ENCODE results near the gene FBRSL1.
A peak's percentile ranks its signal among the peaks of the same experiment; 100 is the strongest.

FBRSL1 gene

DNA sequence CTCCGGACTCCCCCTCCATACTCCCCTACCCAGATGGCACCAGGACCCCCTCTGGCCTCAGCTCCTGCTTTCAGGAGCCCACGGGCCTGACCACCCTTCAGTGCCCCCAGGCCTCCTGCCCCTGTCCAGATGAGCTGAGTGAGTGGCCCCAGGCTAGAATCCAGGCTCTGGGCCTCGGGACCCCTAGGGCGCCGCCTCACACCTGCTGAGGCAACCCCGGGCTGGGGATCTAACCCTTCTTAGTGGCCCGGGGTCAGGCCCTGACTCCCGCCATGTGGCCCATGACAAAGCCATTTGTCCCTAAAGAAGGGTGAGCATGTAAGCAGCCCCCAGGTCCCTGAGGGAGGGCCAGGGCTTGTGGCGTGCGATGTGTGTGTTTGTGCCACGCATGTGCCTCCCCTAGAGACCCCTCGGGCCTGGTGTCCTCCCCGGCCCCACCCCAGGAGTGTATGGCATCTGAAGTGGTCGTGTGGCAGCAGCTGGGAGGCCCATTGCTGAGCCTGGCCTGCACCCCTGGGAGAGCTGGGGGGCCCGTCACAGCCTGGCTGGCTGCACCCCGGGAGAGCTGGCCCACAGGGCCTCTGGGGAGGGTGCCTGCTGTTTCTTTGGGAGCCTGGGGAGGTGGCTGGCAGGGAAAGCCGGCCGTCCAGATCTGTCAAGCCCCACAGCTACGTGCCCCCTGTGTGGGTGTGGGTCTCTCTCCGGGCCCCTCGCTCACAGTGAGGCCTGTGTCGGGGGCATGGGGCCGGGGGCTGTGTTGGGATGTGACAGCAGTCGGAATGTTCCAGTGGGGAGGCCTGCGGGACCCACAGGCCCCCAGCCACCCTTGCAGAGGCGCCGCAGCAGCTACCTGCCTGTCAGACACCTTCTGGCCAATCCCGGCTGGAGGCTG lies 7.8 kb downstream of the FBRSL1 start:
- no peak for DNase-seq (ENCODE audit: low read depth)

DNA sequence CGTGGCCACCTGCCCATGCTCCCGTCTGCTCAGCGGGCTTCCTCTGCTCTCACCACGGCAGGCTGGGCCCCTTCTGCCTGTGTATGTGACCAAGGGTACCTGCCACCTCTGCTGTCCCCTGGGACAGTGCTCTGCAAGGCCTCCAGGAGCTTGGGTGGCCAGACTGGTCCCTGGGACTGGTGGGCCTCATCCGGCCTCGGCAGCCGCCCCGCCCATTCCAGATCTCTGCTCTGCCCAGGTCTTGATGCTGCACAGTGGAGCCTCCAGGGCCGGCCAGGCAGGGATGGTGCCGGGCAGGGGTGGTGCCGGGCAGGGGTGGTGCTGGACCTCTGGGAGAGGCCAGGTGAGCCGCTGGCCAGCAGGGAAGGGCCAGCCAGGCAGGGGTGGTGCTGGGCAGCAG lies 9.0 kb downstream of the FBRSL1 start:
- no peak for DNase-seq (ENCODE audit: low read depth)

DNA sequence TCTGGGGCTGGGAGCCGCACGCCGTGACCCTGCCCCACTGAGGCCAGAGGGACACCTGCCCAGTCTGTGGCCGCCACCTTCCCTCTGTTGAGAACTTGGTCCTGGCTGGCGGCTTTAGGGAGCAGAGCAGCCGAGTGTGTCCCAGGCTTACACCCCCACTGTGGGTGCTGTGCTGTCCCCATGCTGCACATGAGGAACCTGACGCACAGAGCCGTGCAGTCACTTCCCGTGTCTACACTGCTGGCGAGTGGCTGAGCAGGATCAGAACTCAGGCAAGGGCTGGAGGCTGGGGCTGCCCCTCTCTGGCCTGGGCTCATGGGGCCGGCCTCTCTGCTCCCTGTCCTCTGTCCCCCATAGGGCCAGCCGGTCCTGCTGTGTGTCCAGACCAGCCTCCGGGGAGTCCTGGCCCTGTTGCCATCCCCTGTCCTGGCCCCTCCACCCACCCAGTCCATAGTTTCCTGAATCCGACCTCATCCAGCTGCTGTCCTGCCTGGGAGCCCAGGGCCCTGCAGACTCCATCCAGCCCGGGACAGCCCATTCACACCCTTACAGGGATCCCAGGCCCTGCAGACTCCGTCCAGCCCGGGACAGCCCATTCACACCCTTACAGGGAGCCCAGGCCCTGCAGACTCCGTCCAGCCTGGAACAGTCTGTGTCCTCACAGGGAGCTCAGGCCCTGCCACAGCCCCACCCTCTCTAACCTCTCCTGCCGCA lies 10.3 kb downstream of the FBRSL1 start:
- no peak for DNase-seq (ENCODE audit: low read depth)

DNA sequence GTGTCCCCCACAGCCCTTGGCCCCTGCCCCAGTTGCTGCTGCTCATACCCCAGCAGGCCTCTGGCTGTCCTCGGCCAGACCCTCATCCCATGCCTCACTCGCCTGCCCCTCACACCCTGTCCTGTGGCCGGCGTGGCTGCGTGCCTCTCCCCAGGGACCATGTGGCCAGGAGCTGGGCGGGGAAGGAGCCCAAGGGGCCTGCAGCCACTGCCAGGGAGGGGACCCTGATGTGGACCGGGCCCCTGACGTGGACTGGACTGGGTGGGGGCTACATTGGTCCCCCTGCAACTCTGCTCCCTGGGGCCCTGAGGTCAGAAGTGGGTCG lies 10.9 kb downstream of the FBRSL1 start:
- no peak for DNase-seq (ENCODE audit: low read depth)

DNA sequence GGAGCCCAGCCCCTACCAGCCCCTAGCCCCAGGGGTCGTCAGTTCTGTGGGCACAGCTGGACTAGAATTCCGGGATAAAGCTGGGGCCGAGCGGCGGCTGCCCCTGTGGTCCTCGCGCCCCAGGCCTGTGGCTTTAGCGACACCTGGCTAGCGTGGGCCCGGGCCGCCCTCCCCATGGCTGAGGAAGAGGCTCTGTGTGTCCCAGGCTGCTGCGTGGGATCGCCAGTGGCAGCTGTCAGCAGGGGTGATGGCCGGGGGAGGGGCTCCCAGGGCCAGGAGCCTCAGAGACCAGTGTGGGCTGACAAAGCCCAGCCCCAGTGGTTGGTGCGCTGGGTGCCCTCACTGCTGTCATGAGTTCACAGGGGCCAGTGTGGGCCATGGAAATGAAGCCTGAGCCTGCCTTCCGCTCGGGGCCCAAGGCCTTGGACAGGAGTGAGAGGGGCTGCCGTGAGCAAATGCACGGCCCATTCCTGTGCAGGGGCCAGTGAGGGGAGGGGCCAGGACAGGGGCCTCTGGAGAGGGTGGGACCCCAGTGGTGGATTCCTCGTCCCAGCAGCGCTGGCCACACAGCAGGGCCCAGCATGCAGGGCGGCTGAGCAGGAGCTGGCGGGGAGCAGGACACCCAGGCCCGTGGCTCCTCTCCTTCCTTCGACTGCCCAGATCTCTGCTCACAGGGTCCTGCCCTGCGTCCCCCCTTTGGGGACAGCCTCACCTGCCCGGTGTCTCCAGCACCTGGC lies 11.4 kb downstream of the FBRSL1 start:
- no peak for DNase-seq (ENCODE audit: low read depth)

DNA sequence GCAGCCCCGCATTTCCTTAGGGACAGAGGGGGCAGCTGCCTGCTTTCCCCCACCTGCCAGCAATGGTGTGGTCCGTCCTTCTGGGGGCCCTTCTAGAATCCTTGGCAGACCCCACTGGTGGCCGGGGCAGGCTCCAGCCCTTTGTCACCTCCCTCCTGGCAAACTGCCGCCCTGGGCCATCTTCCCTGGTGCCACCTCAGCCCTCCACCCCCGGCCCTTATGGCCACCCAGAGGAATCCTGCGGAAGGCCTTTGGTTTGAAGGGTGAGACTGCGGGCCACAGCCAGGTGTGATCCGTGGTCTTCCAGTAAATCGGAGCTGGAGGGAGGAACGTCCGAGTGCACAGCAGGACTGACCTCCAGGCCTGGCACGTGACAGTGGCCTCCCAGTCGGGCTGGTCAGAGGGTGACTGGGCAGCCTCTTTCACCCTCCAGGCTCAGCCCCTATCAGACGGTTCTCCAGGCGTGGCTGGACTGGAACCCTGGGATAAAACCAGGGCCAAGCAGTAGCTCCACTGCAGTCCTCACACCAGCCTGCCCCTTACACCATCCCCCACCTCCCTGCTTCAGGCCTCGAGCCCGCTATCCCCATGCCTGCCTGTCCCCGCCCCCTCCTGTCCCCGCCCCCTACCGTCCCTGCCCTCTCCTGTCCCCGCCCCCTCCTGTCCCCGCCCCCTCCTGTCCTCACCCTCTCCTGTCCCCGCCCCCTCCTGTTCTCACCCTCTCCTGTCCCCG lies 12.4 kb downstream of the FBRSL1 start:
- no peak for DNase-seq (ENCODE audit: low read depth)

DNA sequence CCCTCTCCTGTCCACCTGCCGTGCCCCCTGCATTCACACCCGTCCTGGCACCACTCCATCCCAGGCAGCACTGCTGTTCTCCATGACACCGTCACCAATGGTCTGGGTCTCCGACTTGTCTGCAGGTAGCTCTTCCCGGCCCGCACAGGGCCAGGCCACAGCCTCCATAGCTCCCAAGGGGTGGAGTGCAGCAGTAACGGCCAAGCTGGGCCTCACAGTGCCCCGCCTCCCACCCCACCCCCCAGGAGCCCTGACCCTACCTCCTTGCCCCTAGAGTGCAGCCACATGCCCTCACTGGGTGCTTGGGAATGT lies 12.9 kb downstream of the FBRSL1 start:
- DNase-seq (ENCODE audit: low read depth): no peak

DNA sequence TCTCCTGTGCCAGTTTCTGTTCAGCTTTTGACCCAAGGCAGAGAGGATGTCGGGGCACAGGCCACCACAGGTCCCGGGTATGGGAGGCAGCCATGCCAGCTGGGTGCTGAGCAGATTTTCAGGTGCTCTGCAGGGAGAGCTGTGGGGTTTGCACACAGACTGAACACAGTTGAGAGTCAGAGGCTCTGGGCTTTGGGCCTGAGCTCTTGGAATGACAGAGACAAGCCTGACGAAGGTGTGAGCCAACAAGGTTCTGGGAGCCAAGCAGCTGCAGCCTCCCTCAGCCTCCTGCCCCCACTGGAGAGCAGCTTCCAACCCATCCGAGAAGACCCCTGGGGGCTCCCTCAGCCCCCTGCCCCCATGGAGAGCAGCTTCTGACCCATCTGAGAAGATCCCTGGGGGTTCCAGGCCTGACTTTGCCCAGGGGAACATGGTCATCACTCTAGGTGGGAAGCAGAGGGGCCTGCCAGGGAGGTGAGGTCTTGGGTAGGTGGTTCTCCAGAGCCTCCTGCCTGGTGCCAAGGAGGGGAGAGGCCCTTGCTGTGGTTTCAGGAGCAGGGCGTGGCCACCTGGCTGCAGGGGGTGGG lies 13.8 kb downstream of the FBRSL1 start:
- DNase-seq (ENCODE audit: low read depth): no peak

DNA sequence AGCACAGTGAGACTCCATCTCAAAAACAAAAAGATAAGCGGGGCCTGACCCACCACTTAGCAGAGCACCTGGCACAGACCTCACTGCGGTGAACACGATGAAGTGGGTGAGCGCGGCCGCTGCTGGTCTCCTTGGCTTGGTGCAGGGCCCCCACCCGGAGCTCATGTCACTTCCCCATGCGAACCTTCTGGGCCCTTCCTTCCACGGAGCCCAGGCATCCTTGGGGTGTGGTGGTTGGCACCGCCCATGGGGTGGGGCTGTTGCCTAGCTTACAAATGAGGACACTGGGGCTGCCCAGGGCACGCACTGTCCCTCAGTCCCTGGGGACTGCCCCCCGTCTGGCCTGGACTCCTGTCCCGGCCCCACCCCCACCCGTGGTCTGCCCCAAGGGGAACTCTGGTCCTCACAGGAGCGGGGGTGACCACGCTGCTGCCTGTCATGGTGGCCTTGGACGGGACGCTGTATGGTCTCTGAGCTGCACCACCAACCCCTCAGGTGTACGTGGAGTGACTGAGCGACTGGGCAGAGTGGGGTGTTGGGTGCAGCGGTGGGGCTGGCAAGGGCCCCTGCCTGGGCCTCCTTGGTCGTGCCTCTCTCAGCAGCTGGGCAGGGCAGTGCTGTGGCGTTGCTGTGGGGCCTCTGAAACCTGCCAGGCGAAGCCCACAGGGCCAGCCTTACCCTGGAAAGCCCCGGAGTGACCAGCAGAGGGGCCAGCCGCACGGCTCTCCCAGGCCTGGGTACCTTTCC lies 15.3 kb downstream of the FBRSL1 start:
- no peak for DNase-seq (ENCODE audit: low read depth)

DNA sequence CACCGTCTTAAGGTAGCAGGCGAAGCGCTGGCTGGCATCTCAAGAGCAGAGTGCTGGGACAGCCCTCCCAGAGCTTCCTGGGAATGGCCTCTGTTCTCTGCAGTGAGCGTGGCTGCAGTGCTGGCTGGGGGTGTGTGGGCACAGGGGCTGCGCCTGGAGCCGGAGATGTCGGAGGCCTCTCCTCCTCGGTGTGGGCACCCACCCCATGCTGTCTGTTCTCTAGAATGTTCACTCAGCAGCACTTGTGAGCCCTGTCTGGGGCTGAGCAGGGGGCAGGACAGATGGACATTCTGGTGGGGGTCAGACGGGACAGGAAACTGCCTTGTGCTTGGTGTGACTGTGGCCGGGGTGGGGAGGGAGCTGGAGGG lies 15.9 kb downstream of the FBRSL1 start:
- no peak for DNase-seq (ENCODE audit: low read depth)

DNA sequence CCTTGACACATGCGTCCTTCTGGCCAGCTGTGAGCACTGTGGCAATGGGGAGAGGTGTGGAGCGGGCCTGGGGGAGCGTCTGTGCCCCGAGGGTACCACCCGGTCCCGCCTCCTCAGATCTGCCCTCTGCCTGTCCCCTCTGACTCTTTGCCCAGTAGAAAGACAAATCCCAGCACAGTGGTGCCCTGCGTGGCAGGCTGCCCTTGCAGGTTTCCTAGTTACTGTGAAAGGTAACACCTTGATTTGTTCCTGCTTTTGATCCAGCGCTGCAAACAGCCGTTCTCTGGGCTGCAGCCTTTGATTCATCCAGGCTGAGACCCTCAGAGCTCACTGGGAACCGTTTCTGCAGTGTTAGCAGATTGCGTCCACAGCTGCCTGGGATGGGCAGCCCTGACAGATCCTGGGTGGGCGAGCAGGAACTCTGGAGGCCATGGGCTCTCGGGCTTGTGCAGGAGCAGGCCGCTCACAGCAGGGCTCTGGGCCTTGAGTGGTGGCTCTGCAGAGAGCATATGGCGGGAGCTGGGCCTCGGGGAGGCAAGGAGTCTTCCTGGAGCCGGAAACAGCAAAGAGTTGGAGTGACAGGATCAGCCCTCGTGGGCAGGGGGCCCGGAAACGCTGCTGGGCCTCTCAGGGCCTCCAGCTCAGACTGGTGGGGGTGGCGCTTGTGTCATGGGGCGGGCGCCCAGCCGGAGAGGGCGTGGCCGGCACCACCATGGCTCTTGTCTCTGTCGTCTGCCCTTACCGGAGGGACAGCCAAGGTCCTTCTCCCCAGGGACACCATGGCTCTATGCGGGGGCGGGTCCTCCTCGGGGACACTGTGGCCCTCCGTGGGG lies 16.6 kb downstream of the FBRSL1 start:
- peak; percentile 26 for DNase-seq (ENCODE audit: low read depth)

DNA sequence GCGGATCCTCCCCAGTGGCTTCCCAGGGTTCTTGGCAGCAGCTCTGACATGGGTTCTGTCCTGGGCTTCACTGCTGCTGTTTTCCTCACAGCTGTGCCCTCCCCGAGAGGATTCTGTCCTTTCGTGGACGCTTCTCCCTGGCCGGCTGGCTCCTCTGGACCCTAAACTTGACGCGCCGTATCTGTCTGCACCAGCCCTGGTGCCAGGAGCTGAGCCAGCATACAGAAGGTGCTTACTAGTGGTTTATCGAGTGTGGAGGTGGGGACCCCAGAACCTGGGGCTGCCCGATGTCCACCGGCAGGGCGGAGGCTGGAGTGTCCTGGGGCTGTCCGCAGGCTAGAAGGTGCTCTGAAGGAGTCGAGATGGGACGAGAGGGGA lies 17.2 kb downstream of the FBRSL1 start:
- DNase-seq (ENCODE audit: low read depth): no peak

DNA sequence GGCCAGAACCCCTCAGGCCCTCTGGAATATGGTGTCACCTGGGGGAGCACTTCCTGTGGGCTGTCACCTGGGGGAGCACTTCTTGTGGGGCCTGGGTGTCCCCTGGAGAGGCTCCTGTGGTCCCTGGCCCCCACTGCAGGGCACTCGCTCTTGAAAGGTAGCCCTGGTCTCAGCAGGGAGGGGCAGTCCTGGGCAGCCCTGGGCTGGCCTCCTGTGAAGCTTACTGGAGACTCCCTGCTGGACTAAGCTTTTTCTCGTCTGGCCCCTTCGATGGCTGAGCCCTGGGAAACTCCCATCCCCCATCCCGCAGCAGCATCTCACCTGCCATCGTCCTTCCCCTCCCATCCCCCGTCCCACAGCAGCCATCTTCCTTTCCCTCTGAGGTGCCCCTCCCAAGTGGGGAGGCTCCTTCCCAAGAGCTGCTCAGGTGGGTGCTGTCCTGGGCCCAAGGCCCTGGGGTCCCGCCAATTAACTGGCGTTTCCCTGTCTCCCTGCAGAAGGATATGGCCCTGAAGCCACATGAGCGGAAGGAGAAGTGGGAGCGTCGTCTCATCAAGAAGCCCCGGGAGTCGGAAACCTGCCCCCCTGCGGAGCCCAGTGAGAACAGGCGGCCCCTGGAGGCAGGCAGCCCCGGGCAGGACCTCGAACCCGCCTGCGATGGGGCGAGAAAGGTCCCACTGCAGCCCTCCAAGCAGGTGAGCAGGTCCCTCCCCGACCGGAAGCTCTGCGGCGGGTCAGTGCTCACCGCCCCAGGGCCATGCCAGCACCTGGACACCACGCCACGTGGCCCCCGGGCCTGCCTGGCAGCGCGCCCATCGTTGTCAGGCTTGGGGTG lies 17.9 kb downstream of the FBRSL1 start:
- DNase-seq (ENCODE audit: low read depth): no peak

DNA sequence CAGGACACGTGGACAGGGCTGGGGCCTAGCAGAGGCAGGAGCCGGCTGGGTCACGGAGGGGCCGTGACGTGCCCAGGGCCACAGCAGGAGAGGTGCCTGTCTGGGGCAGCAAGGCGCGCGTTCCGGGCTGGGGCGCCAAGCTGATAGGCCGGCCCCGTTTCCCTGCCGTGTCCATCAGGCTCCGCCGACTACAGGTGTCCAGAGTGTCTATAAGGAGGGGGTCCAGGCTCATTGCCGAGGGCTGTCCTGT lies 18.5 kb downstream of the FBRSL1 start:
- no peak for DNase-seq (ENCODE audit: low read depth)

DNA sequence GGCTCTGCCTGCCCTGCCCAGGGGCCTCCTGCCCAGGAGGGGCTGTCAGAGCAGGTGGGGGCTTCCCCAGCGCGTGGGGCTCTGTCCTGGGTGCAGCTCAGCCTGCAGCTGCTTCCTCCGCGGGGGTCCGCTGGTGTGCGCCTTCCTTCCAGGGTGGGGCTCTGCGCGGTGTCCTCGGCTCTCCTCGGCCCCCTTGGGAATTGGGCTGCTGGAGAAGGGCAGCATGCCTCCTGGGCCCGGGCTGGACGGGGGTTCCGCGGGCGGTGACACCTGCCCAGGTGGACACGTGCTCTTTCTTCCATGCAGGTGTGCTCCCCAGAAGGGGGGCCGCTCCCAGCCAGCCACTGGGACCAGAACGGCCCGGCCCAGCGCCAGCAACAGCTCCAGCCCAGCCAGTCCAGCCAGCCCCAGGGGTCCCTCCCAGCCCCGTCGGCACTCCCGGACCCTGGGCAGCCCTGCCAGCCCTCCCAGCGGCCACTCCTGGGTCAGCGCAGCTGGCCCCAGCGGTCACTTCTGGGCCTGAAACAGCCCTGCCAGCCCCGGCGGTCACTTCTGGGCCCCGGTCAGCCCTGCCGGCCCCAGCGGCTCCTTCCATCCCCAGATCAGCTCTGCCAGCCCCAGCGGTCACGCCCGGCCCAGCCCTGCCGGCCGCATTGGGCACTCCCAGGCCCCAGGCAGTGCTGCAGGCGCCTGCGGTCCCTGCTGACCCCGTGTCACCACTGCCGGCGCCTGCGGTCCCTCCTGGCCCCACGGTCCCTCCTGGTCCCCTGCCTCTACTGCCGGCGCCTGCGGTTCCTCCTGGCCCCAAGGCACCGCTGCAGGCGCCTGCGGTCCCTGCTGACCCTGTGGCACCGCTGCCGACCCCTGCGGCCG lies 19.1 kb downstream of the FBRSL1 start:
- DNase-seq (ENCODE audit: low read depth): no peak

DNA sequence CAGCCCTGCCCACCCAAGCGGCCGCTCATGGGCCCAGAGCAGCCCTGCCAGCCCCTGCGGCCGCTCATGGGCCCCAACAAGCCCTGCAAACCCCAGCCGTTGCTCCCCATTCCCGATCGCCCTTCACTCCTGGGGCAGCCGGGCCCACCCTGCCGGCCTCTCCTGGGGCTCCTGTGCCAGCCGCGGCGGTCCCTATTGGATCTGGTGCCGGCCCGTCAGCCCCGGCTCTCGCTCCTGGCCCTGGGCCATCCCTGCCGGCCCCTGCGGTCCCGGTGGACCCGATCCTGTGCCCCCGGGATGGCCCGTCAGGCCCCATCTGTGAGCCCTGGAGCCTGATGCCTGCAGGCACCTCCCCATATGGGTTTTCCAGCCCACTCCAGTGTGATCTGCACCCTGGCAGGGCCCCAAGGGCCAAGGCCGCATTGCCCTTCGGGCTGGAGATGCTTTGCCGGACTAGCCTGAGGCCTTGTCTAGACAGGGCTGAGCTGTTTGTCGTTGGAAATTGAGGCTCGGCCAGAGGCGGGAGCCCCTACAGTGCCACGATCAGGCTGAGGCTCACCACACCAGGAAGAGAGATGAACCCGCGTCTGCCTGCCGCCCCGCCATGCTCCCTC lies 20.3 kb downstream of the FBRSL1 start:
- no peak for DNase-seq (ENCODE audit: low read depth)

DNA sequence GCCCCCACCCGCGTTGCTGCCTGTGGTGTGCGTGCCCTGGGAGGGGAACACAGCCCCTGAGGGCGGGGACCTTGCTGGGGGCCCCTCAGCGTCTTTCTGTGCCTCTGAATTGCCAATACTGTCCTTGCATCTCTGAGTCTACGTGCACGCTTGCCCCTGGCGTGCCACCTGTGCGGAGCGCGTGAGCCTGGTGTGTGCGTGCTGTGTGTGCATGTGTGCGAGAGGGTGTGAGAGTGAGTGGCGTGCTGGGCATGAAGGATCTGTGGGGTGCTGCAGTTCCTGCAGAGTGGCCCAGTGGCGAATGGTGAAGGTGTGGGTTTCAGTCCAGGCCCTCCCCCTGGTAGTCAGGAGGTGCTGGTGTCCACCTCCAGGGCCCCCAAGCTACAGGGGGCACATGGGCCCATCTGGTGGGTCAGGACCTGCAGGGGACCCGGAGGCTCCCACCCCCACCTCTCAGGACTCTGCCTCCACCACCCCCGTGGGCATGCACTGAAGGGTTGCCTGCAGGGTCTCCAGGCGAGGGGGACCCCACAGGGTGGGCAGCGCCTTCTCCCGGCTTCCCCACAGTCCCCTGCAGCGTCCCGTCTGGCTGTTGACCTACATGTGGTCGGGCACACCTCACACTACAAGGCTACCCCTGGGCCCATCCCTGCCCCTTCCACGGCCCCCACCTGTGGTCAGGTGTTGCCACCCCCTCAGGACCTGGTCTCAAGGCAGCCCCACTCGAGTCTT lies 21.0 kb downstream of the FBRSL1 start:
- no peak for DNase-seq (ENCODE audit: low read depth)
